ENCODE measurements around the gene DMD. TPM values are rescaled to one million over a fixed set of nuclear protein-coding genes. Genes with fewer than 3 reads are reported as not detected.

Gene DMD
- total RNA-seq, 1 donor from 2014 or later, result 22.2 TPM

DNA sequence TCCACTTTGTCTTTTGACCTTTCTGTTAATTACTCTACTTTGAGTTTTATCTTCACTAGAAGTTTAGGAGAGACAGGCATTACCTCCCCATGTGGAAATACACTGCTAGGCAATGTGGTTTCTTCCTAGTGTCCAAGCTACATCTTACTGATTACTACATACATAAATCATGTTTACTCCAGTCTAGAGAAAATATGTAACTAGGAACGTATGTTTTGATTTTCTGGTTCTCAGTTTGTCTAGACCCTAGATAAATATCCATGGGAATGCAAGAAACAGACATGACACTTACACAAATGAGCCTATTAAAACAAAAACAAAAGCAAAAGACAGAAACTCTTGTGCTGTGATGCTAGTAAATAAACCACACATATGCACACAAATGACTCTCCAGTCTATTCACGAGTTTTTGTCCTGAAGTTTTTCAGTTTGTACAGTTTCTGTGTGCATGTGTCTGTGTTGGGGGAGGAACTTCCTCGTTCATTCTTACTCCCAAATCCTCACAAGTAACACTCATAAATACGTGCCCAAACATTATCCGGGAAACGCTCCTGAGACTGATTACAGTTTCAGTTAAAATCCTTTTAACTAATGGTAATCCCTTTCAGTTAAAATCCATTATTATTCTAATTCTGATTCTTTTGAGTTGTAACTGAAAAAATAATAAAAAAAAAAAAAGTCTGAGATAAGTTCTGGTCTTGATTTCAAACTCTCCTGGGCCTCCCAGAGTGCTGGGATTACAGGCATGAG lies 1856.0 kb downstream of the DMD start:
- no peak overlapping the region for H3K27ac Mint-ChIP-seq (ENCODE audit: unreplicated experiment)
- Histone ChIP-seq H3K4me3 (ENCODE audit: insufficient read depth, low read depth, low read length) (no peak overlapping the region), H3K4me1 (ENCODE audit: insufficient read depth, low read length) (no peaks in the 10 kb centered on the region), H3K36me3 (ENCODE audit: insufficient read depth, low read length) (no peaks in the 10 kb centered on the region), H3K79me2 (ENCODE audit: insufficient read depth, low read length) (no peaks in the 10 kb centered on the region), H3K27ac (ENCODE audit: low read depth, low read length) (no peak overlapping the region), H3K9ac (ENCODE audit: low read length) (no peak overlapping the region), H2AFZ (ENCODE audit: low read depth, low read length) (no peak overlapping the region), H4K20me1 (ENCODE audit: insufficient read depth, low read length) (no peaks in the 10 kb centered on the region), H3K9me3 (ENCODE audit: insufficient read depth, low read depth, low read length) (no peaks in the 10 kb centered on the region), H3K4me2 (ENCODE audit: low read length) (no peak overlapping the region), H3K27me3 (ENCODE audit: insufficient read depth, low read length) (no peaks in the 10 kb centered on the region)
- peak; percentile 88 for FAIRE-seq
- no peak for DNase-seq (ENCODE audit: low read depth)
- peaks cover 15% of the 10 kb centered on the region for H3K4me1 Mint-ChIP-seq (ENCODE audit: low read depth, unreplicated experiment)
- H3K4me3 Mint-ChIP-seq (ENCODE audit: unreplicated experiment), result no peak overlapping the region
- H3K9me3 Mint-ChIP-seq (ENCODE audit: unreplicated experiment), result no peaks in the 10 kb centered on the region
- TF ChIP-seq CTCF (IDR thresholded peaks at IDR 0.05; ENCODE audit: insufficient read depth, low read depth, low read length) (no peak), EZH2 (IDR thresholded peaks at IDR 0.05; ENCODE audit: insufficient read depth, low read length) (no peak)
- H3K36me3 Mint-ChIP-seq (ENCODE audit: low read depth, unreplicated experiment), result no peaks in the 10 kb centered on the region
- H3K27me3 Mint-ChIP-seq (ENCODE audit: low read depth, unreplicated experiment), result no peaks in the 10 kb centered on the region

DNA sequence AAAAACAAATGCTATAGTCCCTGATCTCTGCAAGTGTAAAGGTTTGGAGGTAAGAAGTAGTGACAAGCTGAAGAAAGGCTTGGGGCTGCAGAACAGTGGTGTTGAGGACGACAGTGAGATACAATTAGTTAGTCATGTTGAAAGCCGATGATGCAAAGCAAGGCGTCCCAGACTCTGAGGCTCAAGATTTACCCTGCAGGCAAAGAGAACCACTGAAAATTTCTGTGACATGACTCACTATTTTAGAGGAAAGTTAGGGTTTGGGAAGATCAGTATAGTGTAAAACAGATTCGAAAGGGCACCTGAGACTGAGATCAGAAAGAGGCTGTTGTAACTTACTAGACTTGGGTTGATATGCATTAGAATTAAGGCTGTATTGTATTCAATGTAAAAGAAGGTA lies 1858.3 kb downstream of the DMD start:
- no peaks in the 10 kb centered on the region for H3K4me1 ChIP-seq (ENCODE audit: insufficient read depth, low read length)
- no peak overlapping the region for H2AFZ ChIP-seq (ENCODE audit: low read depth, low read length)
- H3K27me3 ChIP-seq (ENCODE audit: insufficient read depth, low read length), result no peaks in the 10 kb centered on the region
- no peaks in the 10 kb centered on the region for H3K36me3 ChIP-seq (ENCODE audit: insufficient read depth, low read length)
- peak overlapping the region; percentile 73 for H3K27ac Mint-ChIP-seq (ENCODE audit: unreplicated experiment)
- DNase-seq (ENCODE audit: low read depth) (peak; percentile 68), FAIRE-seq (peak; percentile 98)
- TF ChIP-seq CTCF (IDR thresholded peaks at IDR 0.05; ENCODE audit: insufficient read depth, low read depth, low read length) (no peak), EZH2 (IDR thresholded peaks at IDR 0.05; ENCODE audit: insufficient read depth, low read length) (no peak)
- no peak overlapping the region for H3K4me3 ChIP-seq (ENCODE audit: insufficient read depth, low read depth, low read length)
- no peaks in the 10 kb centered on the region for H3K79me2 ChIP-seq (ENCODE audit: insufficient read depth, low read length)
- H3K9me3 Mint-ChIP-seq (ENCODE audit: unreplicated experiment), result peaks cover 4% of the 10 kb centered on the region
- H3K4me1 Mint-ChIP-seq (ENCODE audit: low read depth, unreplicated experiment), result peaks cover 15% of the 10 kb centered on the region
- no peaks in the 10 kb centered on the region for H3K9me3 ChIP-seq (ENCODE audit: insufficient read depth, low read depth, low read length)
- H3K27ac ChIP-seq (ENCODE audit: low read depth, low read length), result no peak overlapping the region
- H3K36me3 Mint-ChIP-seq (ENCODE audit: low read depth, unreplicated experiment), result no peaks in the 10 kb centered on the region
- H3K27me3 Mint-ChIP-seq (ENCODE audit: low read depth, unreplicated experiment), result no peaks in the 10 kb centered on the region
- peak overlapping the region; percentile 25 for H3K4me2 ChIP-seq (ENCODE audit: low read length)
- no peak overlapping the region for H3K9ac ChIP-seq (ENCODE audit: low read length)
- H3K4me3 Mint-ChIP-seq (ENCODE audit: unreplicated experiment), result no peak overlapping the region
- no peaks in the 10 kb centered on the region for H4K20me1 ChIP-seq (ENCODE audit: insufficient read depth, low read length)

DNA sequence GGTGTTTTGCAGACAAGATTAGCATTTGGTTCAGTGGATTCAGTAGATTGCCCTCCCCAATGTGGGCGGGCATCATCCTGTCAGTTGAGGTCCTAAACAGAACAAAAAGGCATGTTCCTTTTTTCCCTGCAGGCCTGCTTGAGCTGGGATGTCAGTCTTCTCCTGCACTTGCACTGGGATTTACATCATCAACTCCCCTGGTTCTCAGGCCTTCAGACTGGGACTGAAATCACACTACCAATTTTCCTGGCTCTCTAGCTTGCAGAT lies 1860.6 kb downstream of the DMD start:
- Mint-ChIP-seq H3K4me3 (ENCODE audit: unreplicated experiment) (no peak overlapping the region), H3K27ac (ENCODE audit: unreplicated experiment) (no peak overlapping the region), H3K36me3 (ENCODE audit: low read depth, unreplicated experiment) (no peaks in the 10 kb centered on the region), H3K27me3 (ENCODE audit: low read depth, unreplicated experiment) (no peaks in the 10 kb centered on the region), H3K9me3 (ENCODE audit: unreplicated experiment) (peaks cover 4% of the 10 kb centered on the region), H3K4me1 (ENCODE audit: low read depth, unreplicated experiment) (peaks cover 15% of the 10 kb centered on the region)
- no peaks in the 10 kb centered on the region for H3K4me1 ChIP-seq (ENCODE audit: insufficient read depth, low read length)
- no peak overlapping the region for H3K4me3 ChIP-seq (ENCODE audit: insufficient read depth, low read depth, low read length)
- H3K9ac ChIP-seq (ENCODE audit: low read length), result no peak overlapping the region
- DNase-seq (ENCODE audit: low read depth) (no peak), FAIRE-seq (no peak)
- H2AFZ ChIP-seq (ENCODE audit: low read depth, low read length), result no peak overlapping the region
- no peaks in the 10 kb centered on the region for H3K27me3 ChIP-seq (ENCODE audit: insufficient read depth, low read length)
- no peaks in the 10 kb centered on the region for H3K9me3 ChIP-seq (ENCODE audit: insufficient read depth, low read depth, low read length)
- H3K27ac ChIP-seq (ENCODE audit: low read depth, low read length), result no peak overlapping the region
- no peaks in the 10 kb centered on the region for H3K79me2 ChIP-seq (ENCODE audit: insufficient read depth, low read length)
- no peak for TF ChIP-seq EZH2 (IDR thresholded peaks at IDR 0.05; ENCODE audit: insufficient read depth, low read length)
- no peak for TF ChIP-seq CTCF (IDR thresholded peaks at IDR 0.05; ENCODE audit: insufficient read depth, low read depth, low read length)
- no peak overlapping the region for H3K4me2 ChIP-seq (ENCODE audit: low read length)
- no peaks in the 10 kb centered on the region for H4K20me1 ChIP-seq (ENCODE audit: insufficient read depth, low read length)
- no peaks in the 10 kb centered on the region for H3K36me3 ChIP-seq (ENCODE audit: insufficient read depth, low read length)

Measured in astrocyte (in vitro differentiated cells and primary cell).